HepG2 (cell line): ENCODE results near the gene OR1D5. TPM values are rescaled to one million over a fixed set of nuclear protein-coding genes. Genes with fewer than 3 reads are reported as not detected.

ENCODE experiments used
- AHR ChIP-seq: IDR thresholded peaks from 2 replicates; pipeline ENCODE4 v1.6.1; 2018; ENCODE audit warnings: missing genetic modification reagents, missing compliant biosample characterization
- AKAP8 ChIP-seq: sonication (generic); formaldehyde crosslinking; IDR thresholded peaks from 2 replicates; pipeline ENCODE4 v1.5.1; 2020; ENCODE audit warnings: mild to moderate bottlenecking, missing genetic modification reagents
- ARNTL ChIP-seq: sonication (generic); formaldehyde crosslinking; IDR thresholded peaks from 2 replicates; pipeline ENCODE4 v1.4.0; 2020; ENCODE audit warnings: mild to moderate bottlenecking, missing genetic modification reagents
- CBX1 ChIP-seq: IDR thresholded peaks from one replicate; pipeline ENCODE4 v1.6.1; 2016; ENCODE audit warnings: antibody characterized with exemption, low read depth
- ETV5 ChIP-seq: IDR thresholded peaks from 2 replicates; pipeline ENCODE4 v1.6.1; 2018; ENCODE audit warnings: missing biosample characterization, missing genetic modification reagents, inconsistent platforms, borderline replicate concordance
- IKZF5 ChIP-seq: IDR thresholded peaks from 2 replicates; pipeline ENCODE4 v1.6.1; 2018; ENCODE audit warnings: missing genetic modification reagents, mild to moderate bottlenecking, missing compliant biosample characterization
- KDM4B ChIP-seq: sonication (generic); formaldehyde crosslinking; IDR thresholded peaks from 2 replicates; pipeline ENCODE4 v1.4.0; 2020; ENCODE audit warnings: missing genetic modification reagents
- KDM6A ChIP-seq: IDR thresholded peaks from 2 replicates; pipeline ENCODE4 v1.6.1; 2016; ENCODE audit warnings: low read depth
- MAF1 ChIP-seq: sonication (generic); formaldehyde crosslinking; IDR thresholded peaks from 2 replicates; pipeline ENCODE4 v1.5.0; 2020; ENCODE audit warnings: missing genetic modification reagents, borderline replicate concordance
- MAX ChIP-seq: IDR thresholded peaks from 2 replicates; pipeline ENCODE4 v1.6.1; 2012; ENCODE audit warnings: inconsistent platforms
- NAIF1 ChIP-seq: sonication (generic); formaldehyde crosslinking; IDR thresholded peaks from 2 replicates; pipeline ENCODE4 v1.5.0; 2020; ENCODE audit warnings: mild to moderate bottlenecking, missing genetic modification reagents, borderline replicate concordance
- NFATC3 ChIP-seq: sonication (generic); formaldehyde crosslinking; IDR thresholded peaks from 2 replicates; pipeline ENCODE4 v1.5.1; 2020; ENCODE audit warnings: mild to moderate bottlenecking, missing genetic modification reagents
- NFKB2 ChIP-seq: sonication (generic); formaldehyde crosslinking; IDR thresholded peaks from 2 replicates; pipeline ENCODE4 v1.4.0; 2020; ENCODE audit warnings: missing genetic modification reagents, borderline replicate concordance
- RARG ChIP-seq: sonication (generic); formaldehyde crosslinking; IDR thresholded peaks from 2 replicates; pipeline ENCODE4 v1.4.0; 2020; ENCODE audit warnings: low read depth, mild to moderate bottlenecking, missing genetic modification reagents
- SMARCC2 ChIP-seq: fragments of 450-650 bp; IDR thresholded peaks from 2 replicates; pipeline ENCODE4 v1.6.1; 2017; ENCODE audit warnings: antibody characterized with exemption, mild to moderate bottlenecking
- SOX5 ChIP-seq: IDR thresholded peaks from 2 replicates; pipeline ENCODE4 v1.6.1; 2016; ENCODE audit warnings: borderline replicate concordance
- SP2 ChIP-seq: sonication (generic); formaldehyde crosslinking; IDR thresholded peaks from 2 replicates; pipeline ENCODE4 v1.5.1; 2020; ENCODE audit warnings: mild to moderate bottlenecking, missing genetic modification reagents
- SP4 ChIP-seq: sonication (generic); formaldehyde crosslinking; IDR thresholded peaks from 2 replicates; pipeline ENCODE4 v1.8.1; 2023; ENCODE audit warnings: mild to moderate bottlenecking, missing genetic modification reagents
- YEATS4 ChIP-seq: sonication (generic); formaldehyde crosslinking; IDR thresholded peaks from 2 replicates; pipeline ENCODE4 v1.4.0; 2020; ENCODE audit warnings: missing genetic modification reagents, borderline replicate concordance
- ZC3H4 ChIP-seq: sonication (generic); formaldehyde crosslinking; IDR thresholded peaks from 2 replicates; pipeline ENCODE4 v1.4.0; 2020; ENCODE audit warnings: missing genetic modification reagents, borderline replicate concordance
- ZFP91 ChIP-seq: sonication (generic); formaldehyde crosslinking; IDR thresholded peaks from 2 replicates; pipeline ENCODE4 v1.9.0; 2022; ENCODE audit warnings: missing genetic modification reagents, mild to moderate bottlenecking, borderline replicate concordance
- ZGPAT ChIP-seq: IDR thresholded peaks from 2 replicates; pipeline ENCODE4 v1.6.1; 2016; ENCODE audit warnings: mild to moderate bottlenecking
- ZNF430 ChIP-seq: sonication (generic); formaldehyde crosslinking; IDR thresholded peaks from 2 replicates; pipeline ENCODE4 v1.9.0; 2021; ENCODE audit warnings: mild to moderate bottlenecking, missing genetic modification reagents
- ZNF512 ChIP-seq: sonication (generic); formaldehyde crosslinking; IDR thresholded peaks from 2 replicates; pipeline ENCODE4 v1.4.0; 2020; ENCODE audit warnings: mild to moderate bottlenecking, missing genetic modification reagents
- ZNF563 ChIP-seq: sonication (generic); formaldehyde crosslinking; IDR thresholded peaks from 2 replicates; pipeline ENCODE4 v1.8.0; 2022; ENCODE audit warnings: mild to moderate bottlenecking, moderate library complexity, missing genetic modification reagents
- ZNF720 ChIP-seq: sonication (generic); formaldehyde crosslinking; IDR thresholded peaks from 2 replicates; pipeline ENCODE4 v1.4.0; 2020; ENCODE audit warnings: missing genetic modification reagents
- polyA plus RNA-seq, 8 experiments: library from polyadenylated mRNA; depleted of rRNA in 3 of 8; stranded (reverse) in 7 of 8; unstranded in 1 of 8; fragments of >200 nt; fragmentation: Illumina TruSeq in 4 of 8; extraction: Trizol in 4 of 8; gene quantifications; 2 replicates each; pipeline versions ENCODE4 v1.2.1 to v1.2.3, GENCODE V29; 2011 to 2016; ENCODE audit warnings: low read depth in 4 of 8, missing spikeins in 1 of 8, mixed read lengths in 1 of 8; ENCODE audit not compliant: insufficient read depth in 1 of 8
- total RNA-seq, 5 experiments: library from RNA; depleted of rRNA; stranded (reverse); fragments of >200 nt; fragmentation: Illumina TruSeq; extraction: Trizol; gene quantifications; 2 replicates each; pipeline ENCODE4 v1.2.3, GENCODE V29; 2016; ENCODE audit warnings: low read depth in 1 of 5

OR1D5 gene
- total and polyA plus RNA-seq, 2 of the 13 experiments (the other 11 are each of a cell fraction or from before 2014, with no cell fraction given) = not detected

GRCh38 chr17:3048727-3049471, 14.5 kb downstream of the OR1D5 start (continued):
- TF ChIP-seq ZFP91 (CRISPR knock-in tag) = peak; percentile 76; the same call in 1 of the 2 replicates
- TF ChIP-seq RARG (CRISPR knock-in tag) = no peak
- TF ChIP-seq ARNTL (CRISPR knock-in tag) = peak; percentile 61
- no peak for TF ChIP-seq MAF1 (CRISPR knock-in tag)
- peak; percentile 91 for TF ChIP-seq NAIF1
- TF ChIP-seq SMARCC2 = no peak
- no peak for TF ChIP-seq NFATC3
- no peak for TF ChIP-seq AKAP8 (CRISPR knock-in tag)
- TF ChIP-seq ZGPAT (CRISPR knock-in tag) = peak; percentile 50; the same call in 1 of the 2 replicates
- peak; percentile 97 for TF ChIP-seq SP2 (CRISPR knock-in tag)
- TF ChIP-seq SOX5 (CRISPR knock-in tag) = 0 out of 2 replicates have a peak, but pooled peaks have one; percentile 4
- TF ChIP-seq ZNF720 (CRISPR knock-in tag) = no peak
- TF ChIP-seq AHR (CRISPR knock-in tag) = no peak
- no peak; the same call in 1 of the 2 replicates for TF ChIP-seq MAX
- no peak; the same call in 1 of the 2 replicates for TF ChIP-seq NFKB2 (CRISPR knock-in tag)
- no peak for TF ChIP-seq KDM4B (CRISPR knock-in tag)
- TF ChIP-seq ZNF563 (CRISPR knock-in tag) = no peak; the same call in 1 of the 2 replicates
- peak; percentile 96 for TF ChIP-seq CBX1
- TF ChIP-seq KDM6A (CRISPR knock-in tag) = no peak
- TF ChIP-seq SP4 (CRISPR knock-in tag) = peak; percentile 43; the same call in 1 of the 2 replicates
- peak; percentile 23; the same call in 1 of the 2 replicates for TF ChIP-seq ETV5
- TF ChIP-seq ZC3H4 (CRISPR knock-in tag) = no peak
- TF ChIP-seq IKZF5 = peak; percentile 71
- TF ChIP-seq ZNF430 (CRISPR knock-in tag) = 0 out of 2 replicates have a peak, but pooled peaks have one; percentile 67
- TF ChIP-seq YEATS4 (CRISPR knock-in tag) = peak; percentile 47; the same call in 1 of the 2 replicates
- TF ChIP-seq ZNF512 = no peak
